Hepatocyte (in vitro differentiated cells): ENCODE results near the gene CELA1. TPM values are rescaled to one million over a fixed set of nuclear protein-coding genes. Genes with fewer than 3 reads are reported as not detected.

Experiments used
- DNase-seq: peaks from one replicate; pipeline ENCODE4 v3.0.0-alpha.2; 2016; ENCODE audit warnings: low spot score
- H2AFZ ChIP-seq: fragments of 200-600 bp; sonication (generic); 2 replicates; pipeline ENCODE4 v1.6.0; 2016; ENCODE audit warnings: antibody characterized with exemption, mild to moderate bottlenecking
- H3K27ac ChIP-seq: fragments of 200-600 bp; sonication (generic); 2 replicates; pipeline ENCODE4 v1.5.1; 2016; ENCODE audit warnings: mild to moderate bottlenecking
- H3K27me3 ChIP-seq: fragments of 200-600 bp; sonication (generic); 2 replicates; pipeline ENCODE4 v1.6.1; 2016
- H3K36me3 ChIP-seq: fragments of 200-600 bp; sonication (generic); replicated peaks from 2 replicates; pipeline ENCODE4 v1.5.1; 2016; ENCODE audit warnings: low read depth; ENCODE audit not compliant: insufficient read depth
- H3K4me1 ChIP-seq: fragments of 200-600 bp; sonication (generic); 2 replicates; pipeline ENCODE4 v1.5.1; 2016; ENCODE audit warnings: mild to moderate bottlenecking, moderate library complexity; ENCODE audit not compliant: insufficient read depth
- H3K4me2 ChIP-seq: fragments of 200-600 bp; sonication (generic); 2 replicates; pipeline ENCODE4 v1.6.0; 2016
- H3K4me3 ChIP-seq: fragments of 200-600 bp; sonication (generic); 2 replicates; pipeline ENCODE4 v1.5.1; 2016; ENCODE audit warnings: mild to moderate bottlenecking
- H3K79me2 ChIP-seq: fragments of 200-600 bp; sonication (generic); 2 replicates; pipeline ENCODE4 v1.6.0; 2017; ENCODE audit warnings: mild to moderate bottlenecking
- H3K9me2 ChIP-seq: fragments of 200-600 bp; sonication (generic); replicated peaks from 2 replicates; pipeline ENCODE4 v1.6.0; 2017; ENCODE audit warnings: mild to moderate bottlenecking; ENCODE audit not compliant: insufficient read depth
- H3K9me3 ChIP-seq: fragments of 200-600 bp; sonication (generic); 2 replicates; pipeline ENCODE4 v1.5.1; 2016; ENCODE audit warnings: low read depth, mild to moderate bottlenecking
- H4K20me1 ChIP-seq: fragments of 200-600 bp; sonication (generic); 2 replicates; pipeline ENCODE4 v1.6.0; 2016; ENCODE audit warnings: mild to moderate bottlenecking; ENCODE audit not compliant: insufficient read depth, poor library complexity, severe bottlenecking
- EZH2 ChIP-seq: fragments of 200-600 bp; sonication (generic); IDR thresholded peaks from 2 replicates; pipeline ENCODE4 v1.6.1; 2016; ENCODE audit warnings: antibody characterized with exemption, mild to moderate bottlenecking, borderline replicate concordance
- EZH2phosphoT487 ChIP-seq: fragments of 200-600 bp; sonication (generic); IDR thresholded peaks from one replicate; pipeline ENCODE4 v1.6.1; 2018; ENCODE audit warnings: antibody characterized with exemption, mild to moderate bottlenecking, low read depth, moderate library complexity; ENCODE audit not compliant: unreplicated experiment, severe bottlenecking
- WGBS: methylation state at CpG from one replicate; pipeline ENCODE4 v1.1.6; 2016; ENCODE audit warnings: low lambda C conversion rate; ENCODE audit errors: missing lambda C conversion rate; 5-methylcytosine and 5-hydroxymethylcytosine counted together
- polyA plus RNA-seq: library from polyadenylated mRNA; unstranded; fragments of >200 nt; fragmentation: Nextera tagmentation; extraction: Ambion mirVana; gene quantifications from 2 replicates; pipeline ENCODE4 v1.2.1, GENCODE V29; 2016
- total RNA-seq: library from RNA; depleted of rRNA; stranded (reverse); fragments of >200 nt; gene quantifications from 2 replicates; pipeline ENCODE4 v1.2.3, GENCODE V29; 2014
- TF ChIP-seq, protein P1 (sequence below): fragments of 200-600 bp; sonication (generic); IDR thresholded peaks from 2 replicates; pipeline ENCODE4 v1.5.1; 2016; ENCODE audit warnings: antibody characterized with exemption, mild to moderate bottlenecking; ENCODE audit not compliant: poor library complexity

CELA1 gene
- total and polyA plus RNA-seq, 2 experiments from 2014 or later = not detected

DNA sequence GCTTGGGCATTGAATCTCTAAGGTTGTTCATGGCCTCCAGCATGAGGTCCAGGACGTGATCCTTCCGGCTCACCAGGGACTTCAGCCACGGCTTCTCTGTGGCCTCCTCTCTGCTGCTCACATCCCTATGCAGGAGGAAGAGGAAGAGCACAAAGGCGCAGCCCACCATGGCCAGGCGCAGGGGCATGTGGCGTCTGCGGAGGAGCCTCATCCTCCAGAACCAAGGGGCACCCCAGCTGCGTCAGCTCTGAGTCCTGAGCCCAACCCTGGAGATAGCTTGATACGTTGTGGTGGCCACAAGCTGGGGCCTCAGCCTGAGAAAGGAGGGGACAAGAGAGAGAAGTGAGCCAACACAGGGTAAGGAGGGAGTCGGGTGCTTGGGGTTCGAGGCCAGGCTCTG lies 33.1 kb upstream of the CELA1 start:
- Histone ChIP-seq H3K4me3 (no peak overlapping the region), H3K27me3 (no peaks in the 10 kb centered on the region), H3K79me2 (no peaks in the 10 kb centered on the region), H4K20me1 (no peaks in the 10 kb centered on the region), H3K9me2 (no peaks in the 10 kb centered on the region), H3K4me1 (no peaks in the 10 kb centered on the region), H3K36me3 (no peaks in the 10 kb centered on the region), H3K9me3 (no peaks in the 10 kb centered on the region), H2AFZ (no peak overlapping the region), H3K4me2 (no peak overlapping the region), H3K27ac (no peak overlapping the region)
- no peak for TF ChIP-seq EZH2
- TF ChIP-seq EZH2phosphoT487 = no peak
- TF ChIP-seq, protein P1, sequence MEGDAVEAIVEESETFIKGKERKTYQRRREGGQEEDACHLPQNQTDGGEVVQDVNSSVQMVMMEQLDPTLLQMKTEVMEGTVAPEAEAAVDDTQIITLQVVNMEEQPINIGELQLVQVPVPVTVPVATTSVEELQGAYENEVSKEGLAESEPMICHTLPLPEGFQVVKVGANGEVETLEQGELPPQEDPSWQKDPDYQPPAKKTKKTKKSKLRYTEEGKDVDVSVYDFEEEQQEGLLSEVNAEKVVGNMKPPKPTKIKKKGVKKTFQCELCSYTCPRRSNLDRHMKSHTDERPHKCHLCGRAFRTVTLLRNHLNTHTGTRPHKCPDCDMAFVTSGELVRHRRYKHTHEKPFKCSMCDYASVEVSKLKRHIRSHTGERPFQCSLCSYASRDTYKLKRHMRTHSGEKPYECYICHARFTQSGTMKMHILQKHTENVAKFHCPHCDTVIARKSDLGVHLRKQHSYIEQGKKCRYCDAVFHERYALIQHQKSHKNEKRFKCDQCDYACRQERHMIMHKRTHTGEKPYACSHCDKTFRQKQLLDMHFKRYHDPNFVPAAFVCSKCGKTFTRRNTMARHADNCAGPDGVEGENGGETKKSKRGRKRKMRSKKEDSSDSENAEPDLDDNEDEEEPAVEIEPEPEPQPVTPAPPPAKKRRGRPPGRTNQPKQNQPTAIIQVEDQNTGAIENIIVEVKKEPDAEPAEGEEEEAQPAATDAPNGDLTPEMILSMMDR = no peak
- WGBS = 96% methylated on average over 11 of the region's 11 CpGs
- no peak for DNase-seq

DNA sequence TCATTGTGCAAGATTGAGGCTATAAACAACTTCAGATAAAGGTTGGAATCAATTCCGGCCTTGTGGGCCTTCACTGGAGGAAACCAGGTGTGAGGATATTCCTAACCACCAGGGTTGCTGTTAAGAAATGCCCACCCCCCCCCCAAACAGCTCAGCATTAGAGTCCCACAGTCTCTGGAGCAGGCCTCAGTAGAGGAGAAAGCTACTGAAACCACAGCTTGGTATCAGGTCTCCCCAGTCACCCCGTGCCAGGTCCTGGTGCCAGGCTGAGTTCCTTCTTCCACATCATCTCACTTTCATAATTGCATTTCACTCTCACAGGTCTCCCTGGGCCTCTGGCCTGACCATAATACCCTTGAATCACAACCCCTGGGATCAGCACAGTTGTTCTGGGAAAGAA lies 32.3 kb upstream of the CELA1 start:
- DNase-seq = no peak
- 86% methylated on average over 2 of the region's 2 CpGs for WGBS
- Histone ChIP-seq H3K4me1 (no peaks in the 10 kb centered on the region), H3K9me2 (no peaks in the 10 kb centered on the region), H3K4me3 (no peak overlapping the region), H3K79me2 (no peaks in the 10 kb centered on the region), H3K4me2 (no peak overlapping the region), H4K20me1 (no peaks in the 10 kb centered on the region), H3K27ac (no peak overlapping the region), H2AFZ (no peak overlapping the region), H3K9me3 (no peaks in the 10 kb centered on the region), H3K36me3 (no peaks in the 10 kb centered on the region), H3K27me3 (no peaks in the 10 kb centered on the region)
- TF ChIP-seq, protein P1 = no peak
- TF ChIP-seq EZH2phosphoT487 (no peak), EZH2 (no peak)

DNA sequence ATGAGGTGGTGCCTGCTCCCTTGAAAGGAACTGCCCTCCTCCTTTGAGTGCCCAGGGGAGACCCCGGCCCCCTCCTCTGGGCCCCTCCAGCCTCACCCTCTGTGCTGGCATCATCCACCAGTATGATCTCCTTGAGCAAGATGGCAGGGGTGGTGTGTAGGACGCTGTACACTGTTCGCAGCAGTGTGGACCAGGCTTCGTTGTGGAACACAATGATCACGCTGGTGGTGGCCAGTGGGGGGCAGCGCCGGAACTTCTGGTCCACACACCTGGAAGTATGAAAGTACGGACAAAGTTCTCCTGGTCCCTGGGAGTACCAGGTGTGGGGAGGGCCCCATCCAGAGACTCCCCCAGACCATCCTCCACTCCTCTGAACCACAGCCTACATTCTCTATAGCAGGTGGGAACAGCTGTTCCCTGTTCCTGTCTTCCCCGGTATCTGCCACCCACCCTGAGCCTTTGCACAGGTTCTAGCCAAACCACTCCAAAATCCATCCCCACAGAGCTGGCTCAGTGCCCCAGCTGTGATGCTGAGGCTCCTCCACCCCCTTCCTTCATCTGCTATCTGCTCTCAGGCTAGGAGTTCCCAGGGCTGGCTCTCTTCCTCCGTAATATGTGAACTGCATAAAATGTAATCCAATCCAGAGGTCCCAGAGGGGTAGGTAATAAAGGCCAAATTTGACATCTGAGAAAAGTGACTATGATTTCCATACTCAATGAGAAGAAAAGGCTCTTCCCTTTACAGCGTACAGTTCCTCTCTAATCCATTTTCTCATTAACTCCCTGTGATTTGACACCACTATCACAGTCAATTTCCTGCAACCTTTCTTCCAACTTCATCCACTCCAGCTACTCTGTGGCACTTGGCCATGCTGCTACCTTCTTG lies 30.9 kb upstream of the CELA1 start:
- Histone ChIP-seq H3K4me2 (no peak overlapping the region), H3K9me3 (no peaks in the 10 kb centered on the region), H3K9me2 (no peaks in the 10 kb centered on the region), H3K79me2 (no peaks in the 10 kb centered on the region), H3K4me3 (no peak overlapping the region), H4K20me1 (no peaks in the 10 kb centered on the region), H2AFZ (no peak overlapping the region), H3K36me3 (no peaks in the 10 kb centered on the region), H3K27ac (no peak overlapping the region), H3K4me1 (peaks cover 3% of the 10 kb centered on the region), H3K27me3 (no peaks in the 10 kb centered on the region)
- DNase-seq = no peak
- TF ChIP-seq, protein P1 = no peak
- no peak for TF ChIP-seq EZH2phosphoT487
- 86% methylated on average over 11 of the region's 11 CpGs for WGBS
